ENCODE results near the gene SLC29A2.
"Not testable (repeated sequence)": the region's sequence is repeated elsewhere in the genome, so short reads cannot be mapped to it uniquely, and the experiment has no call there.

The SLC29A2 gene

GRCh38 chr11:66388780-66389386 lies 17.3 kb upstream of the SLC29A2 start:
- H3K4me3 ChIP-seq (ENCODE audit: low read depth, low read length), result no peak overlapping the region
- peak; percentile 97 for TF ChIP-seq CTCF (IDR thresholded peaks at IDR 0.05; ENCODE audit: low read depth, low read length)
- DNase-seq (ENCODE audit: low read depth, low spot score), result peak; percentile 70
- in situ Hi-C loops (cut with HindIII; ENCODE audit: low sequenced_read_pairs), result no loop called here

- no peak overlapping the region for H3K4me3 ChIP-seq (ENCODE audit: low read depth, low read length)
- DNase-seq (ENCODE audit: low read depth, low spot score), result peak; percentile 83
- in situ Hi-C loops (cut with HindIII; ENCODE audit: low sequenced_read_pairs), result no loop called here
- peak; percentile 96 for TF ChIP-seq CTCF (IDR thresholded peaks at IDR 0.05; ENCODE audit: low read depth, low read length)
These were observed 14.9 kb upstream of the SLC29A2 start for GRCh38 chr11:66386171-66387069.

GRCh38 chr11:66384316-66384715 lies 12.8 kb upstream of the SLC29A2 start:
- in situ Hi-C loops (cut with HindIII; ENCODE audit: low sequenced_read_pairs); H3K4me3 ChIP-seq (ENCODE audit: low read depth, low read length); DNase-seq (ENCODE audit: low read depth, low spot score): not testable (repeated sequence)

- in situ Hi-C loops (cut with HindIII; ENCODE audit: low sequenced_read_pairs), result not testable (repeated sequence)
These were observed 8.7 kb upstream of the SLC29A2 start for GRCh38 chr11:66380264-66380663.

GRCh38 chr11:66373690-66374287 lies 2.2 kb upstream of the SLC29A2 start:
- DNase-seq (ENCODE audit: low read depth, low spot score); in situ Hi-C loops (cut with HindIII; ENCODE audit: low sequenced_read_pairs); H3K4me3 ChIP-seq (ENCODE audit: low read depth, low read length): not testable (repeated sequence)

More at GRCh38 chr11:66380264-66380663, 8.7 kb upstream of the SLC29A2 start:
- not testable (repeated sequence) for DNase-seq (ENCODE audit: low read depth, low spot score); H3K4me3 ChIP-seq (ENCODE audit: low read depth, low read length)

GRCh38 chr11:66373265-66373664 lies 1.7 kb upstream of the SLC29A2 start:
- no peak for TF ChIP-seq CTCF (IDR thresholded peaks at IDR 0.05; ENCODE audit: low read depth, low read length)
- no peak overlapping the region for H3K4me3 ChIP-seq (ENCODE audit: low read depth, low read length)
- no peak for DNase-seq (ENCODE audit: low read depth, low spot score)
- in situ Hi-C loops (cut with HindIII; ENCODE audit: low sequenced_read_pairs), result no loop called here

- H3K4me3 ChIP-seq (ENCODE audit: low read depth, low read length), result no peak overlapping the region
- in situ Hi-C loops (cut with HindIII; ENCODE audit: low sequenced_read_pairs), result no loop called here
- DNase-seq (ENCODE audit: low read depth, low spot score), result no peak
- TF ChIP-seq CTCF (IDR thresholded peaks at IDR 0.05; ENCODE audit: low read depth, low read length), result no peak
These were observed 2.3 kb downstream of the SLC29A2 start for GRCh38 chr11:66369073-66369894.
